Colonic mucosa (tissue), 4 donors: ENCODE measurements around the gene VAMP3. TPM values are rescaled to one million over a fixed set of nuclear protein-coding genes. Genes with fewer than 3 reads are reported as not detected.
"Not testable (repeated sequence)": the region's sequence is repeated elsewhere in the genome, so short reads cannot be mapped to it uniquely, and the experiment has no call there.

ENCODE experiments used
- DNase-seq: peaks from one replicate; pipeline ENCODE4 v3.0.0-alpha.2; 2020
- H3K27ac ChIP-seq: fragments of 200-600 bp; one replicate; pipeline ENCODE4 v1.8.0; 2021
- H3K27me3 ChIP-seq: fragments of 200-600 bp; one replicate; pipeline ENCODE4 v1.8.0; 2021
- H3K36me3 ChIP-seq: fragments of 200-600 bp; one replicate; pipeline ENCODE4 v1.8.0; 2021
- H3K4me1 ChIP-seq: fragments of 200-600 bp; one replicate; pipeline ENCODE4 v1.8.0; 2021; ENCODE audit warnings: mild to moderate bottlenecking
- H3K4me3 ChIP-seq: fragments of 200-600 bp; one replicate; pipeline ENCODE4 v1.8.0; 2021
- H3K9ac ChIP-seq, 2 donors: one replicate each; pipeline ENCODE4 v1.7.0; 2013; ENCODE audit warnings: control low read depth in 2 of 2, low read depth in 2 of 2, low read length in 2 of 2
- H3K9me3 ChIP-seq: fragments of 200-600 bp; one replicate; pipeline ENCODE4 v1.8.0; 2021
- intact Hi-C: fragments of 100-400 bp; cut with DNase I; formaldehyde crosslinking; loops from one replicate; pipeline ENCODE4 v1.14.1; 2022
- total RNA-seq, 2 donors: library from RNA; stranded (reverse); fragmentation: NEBNext Ultra II Directional in 1 of 2; extraction: Animal tissue kit (Norgen Biotek cat#: 25700) in 1 of 2; gene quantifications; one replicate each; pipeline ENCODE4 v1.2.1, GENCODE V29; 2021
- TF ChIP-seq, protein P1 (sequence below): fragments of 200-600 bp; IDR thresholded peaks from one replicate; pipeline ENCODE4 v1.8.0; 2022; ENCODE audit warnings: antibody characterized with exemption, mild to moderate bottlenecking
- donor health status: healthy.
- donor health status: DM: no; HTN: no; CAD: no.
- donor health status: DM: no; HTN: no; CAD: no.

The VAMP3 gene
- total RNA-seq, 2 donors from 2014 or later = 73.0 to 108 TPM

DNA sequence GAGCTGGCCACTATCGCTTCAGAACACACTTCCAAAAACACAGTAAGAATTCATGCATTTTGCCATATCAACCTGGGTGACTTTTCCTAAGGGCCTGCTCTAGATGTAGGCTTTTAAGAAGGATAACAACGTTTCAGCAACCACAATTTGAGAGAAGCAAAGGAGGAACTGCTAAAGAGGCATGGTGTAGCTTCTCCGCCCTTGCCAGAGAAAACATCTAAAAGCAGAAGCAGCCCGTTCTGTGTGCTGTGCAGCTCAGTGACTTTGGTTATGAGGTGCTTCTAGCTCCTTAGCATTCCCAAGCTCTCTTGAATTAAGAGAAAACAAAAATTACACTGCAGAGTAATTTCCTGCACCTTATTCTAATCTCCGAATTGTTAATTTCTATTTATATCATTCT is 15.7 kb downstream of the VAMP3 start:
- Histone ChIP-seq H3K4me3 (no peak overlapping the region), H3K27ac (no peak overlapping the region), H3K9me3 (no peaks in the 10 kb centered on the region)

DNA sequence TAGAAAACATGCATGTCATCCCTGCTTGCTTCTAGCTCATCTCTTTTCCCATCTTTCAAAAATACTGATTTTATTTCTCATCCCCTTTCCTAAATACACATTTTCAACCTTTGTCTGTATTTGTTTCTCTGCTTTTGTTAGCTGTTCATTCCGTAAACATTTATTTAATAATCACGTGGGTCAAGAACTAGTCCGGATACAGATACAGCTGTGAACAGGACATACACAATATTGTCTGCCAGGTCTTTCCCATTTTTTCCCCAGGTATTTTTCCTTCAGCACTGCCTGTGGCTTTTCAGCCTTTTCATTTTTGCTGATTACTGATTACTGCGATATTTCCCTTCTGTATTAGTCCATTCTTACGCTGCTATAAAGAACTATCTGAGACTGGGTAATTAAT is 18.7 kb downstream of the VAMP3 start:
- Histone ChIP-seq H3K36me3 (no peaks in the 10 kb centered on the region), H3K4me3 (no peak overlapping the region)
- DNase-seq = no peak

More for the DNA sequence above, 15.7 kb downstream of the VAMP3 start:
- Histone ChIP-seq H3K27me3 (no peaks in the 10 kb centered on the region), H3K36me3 (no peaks in the 10 kb centered on the region), H3K9ac (no peak overlapping the region), H3K4me1 (no peaks in the 10 kb centered on the region)
- TF ChIP-seq, protein P1, sequence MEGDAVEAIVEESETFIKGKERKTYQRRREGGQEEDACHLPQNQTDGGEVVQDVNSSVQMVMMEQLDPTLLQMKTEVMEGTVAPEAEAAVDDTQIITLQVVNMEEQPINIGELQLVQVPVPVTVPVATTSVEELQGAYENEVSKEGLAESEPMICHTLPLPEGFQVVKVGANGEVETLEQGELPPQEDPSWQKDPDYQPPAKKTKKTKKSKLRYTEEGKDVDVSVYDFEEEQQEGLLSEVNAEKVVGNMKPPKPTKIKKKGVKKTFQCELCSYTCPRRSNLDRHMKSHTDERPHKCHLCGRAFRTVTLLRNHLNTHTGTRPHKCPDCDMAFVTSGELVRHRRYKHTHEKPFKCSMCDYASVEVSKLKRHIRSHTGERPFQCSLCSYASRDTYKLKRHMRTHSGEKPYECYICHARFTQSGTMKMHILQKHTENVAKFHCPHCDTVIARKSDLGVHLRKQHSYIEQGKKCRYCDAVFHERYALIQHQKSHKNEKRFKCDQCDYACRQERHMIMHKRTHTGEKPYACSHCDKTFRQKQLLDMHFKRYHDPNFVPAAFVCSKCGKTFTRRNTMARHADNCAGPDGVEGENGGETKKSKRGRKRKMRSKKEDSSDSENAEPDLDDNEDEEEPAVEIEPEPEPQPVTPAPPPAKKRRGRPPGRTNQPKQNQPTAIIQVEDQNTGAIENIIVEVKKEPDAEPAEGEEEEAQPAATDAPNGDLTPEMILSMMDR = no peak
- no peak for DNase-seq
- intact Hi-C loops = no loop called here

DNA sequence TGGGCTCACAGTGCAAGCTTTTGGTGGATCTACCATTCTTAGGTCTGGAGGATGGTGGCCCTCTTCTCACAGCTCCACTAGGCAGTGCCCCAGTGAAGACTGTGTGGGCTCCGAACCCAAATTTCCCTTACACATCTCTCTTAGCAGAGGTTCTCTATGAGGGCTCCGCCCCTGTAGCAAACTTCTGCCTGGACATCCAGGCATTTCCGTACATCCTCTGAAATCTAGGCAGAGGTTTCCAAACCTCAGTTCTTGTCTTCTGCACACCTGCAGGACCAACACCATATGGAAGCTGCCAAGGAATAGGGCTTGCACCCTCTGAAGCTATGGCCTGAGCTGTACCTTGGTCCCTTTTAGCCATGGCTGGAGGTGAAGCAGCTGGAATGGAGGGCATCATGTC is 19.9 kb downstream of the VAMP3 start:
- H3K36me3 ChIP-seq, H3K27me3 ChIP-seq: not testable (repeated sequence)

More for the DNA sequence above, 18.7 kb downstream of the VAMP3 start:
- TF ChIP-seq, protein P1 = no peak
- intact Hi-C loops = no loop called here
- no peak overlapping the region for H3K27ac ChIP-seq
- H3K4me1 ChIP-seq = no peaks in the 10 kb centered on the region
- no peaks in the 10 kb centered on the region for H3K27me3 ChIP-seq
- no peak overlapping the region for H3K9ac ChIP-seq
- H3K9me3 ChIP-seq = no peaks in the 10 kb centered on the region

DNA sequence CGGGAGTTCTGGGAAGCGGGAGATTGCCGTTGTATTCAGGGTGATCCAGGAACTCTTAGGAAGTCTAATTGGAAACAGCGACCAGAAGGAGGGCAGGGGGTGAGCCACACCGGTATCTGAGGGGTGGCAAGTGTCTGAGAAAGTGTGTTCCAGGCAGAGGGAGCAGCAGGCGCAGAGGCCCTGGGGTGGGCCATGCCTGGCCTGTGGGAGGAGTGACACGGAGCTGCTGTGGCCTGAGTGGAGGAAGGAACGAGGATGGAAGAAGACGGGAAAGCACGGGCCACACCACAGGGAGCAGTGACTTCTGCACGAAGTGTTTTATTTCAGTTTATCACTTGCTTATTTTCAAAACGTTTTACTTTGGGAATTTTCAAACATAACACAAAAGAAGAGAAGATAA is 24.3 kb downstream of the VAMP3 start:
- intact Hi-C loops = no loop called here
- Histone ChIP-seq H3K9ac (no peak overlapping the region), H3K4me3 (no peak overlapping the region), H3K27me3 (no peaks in the 10 kb centered on the region), H3K27ac (no peak overlapping the region), H3K4me1 (no peaks in the 10 kb centered on the region), H3K36me3 (no peaks in the 10 kb centered on the region), H3K9me3 (no peaks in the 10 kb centered on the region)
- DNase-seq = no peak
- TF ChIP-seq, protein P1 = no peak

More for the DNA sequence above, 19.9 kb downstream of the VAMP3 start:
- H3K9me3 ChIP-seq, DNase-seq, H3K4me3 ChIP-seq, H3K9ac ChIP-seq, H3K4me1 ChIP-seq, intact Hi-C loops, H3K27ac ChIP-seq: not testable (repeated sequence)

DNA sequence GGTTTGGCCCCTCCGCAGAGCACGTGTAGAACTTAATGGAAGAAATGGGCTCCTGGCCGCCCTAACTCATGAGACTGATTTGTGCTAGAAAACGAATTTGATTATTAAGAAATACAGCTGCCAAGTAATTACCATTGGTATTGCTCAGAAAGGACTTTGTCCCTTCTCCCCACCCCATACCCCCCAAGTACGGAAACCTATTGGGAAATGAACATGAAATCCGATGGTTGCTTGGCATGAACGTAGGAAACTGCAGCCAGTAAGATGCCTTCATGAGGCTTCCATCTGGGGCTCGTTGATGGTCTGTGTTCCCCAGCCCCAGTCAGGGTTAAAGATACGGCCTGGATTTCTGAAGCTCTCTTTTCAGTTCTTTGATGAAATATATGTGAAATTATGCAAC is 34.4 kb downstream of the VAMP3 start:
- H3K27me3 ChIP-seq = no peaks in the 10 kb centered on the region
- no peaks in the 10 kb centered on the region for H3K4me1 ChIP-seq
- intact Hi-C loops = loop anchor here (5.0 kb wide), 1 partner anchor 97 kb away; no protein-coding TSS in a partner anchor
- TF ChIP-seq, protein P1 = no peak
- H3K9me3 ChIP-seq = no peaks in the 10 kb centered on the region
- no peak overlapping the region for H3K4me3 ChIP-seq
- no peaks in the 10 kb centered on the region for H3K36me3 ChIP-seq
- H3K9ac ChIP-seq = no peak overlapping the region
- DNase-seq = no peak
- no peak overlapping the region for H3K27ac ChIP-seq

DNA sequence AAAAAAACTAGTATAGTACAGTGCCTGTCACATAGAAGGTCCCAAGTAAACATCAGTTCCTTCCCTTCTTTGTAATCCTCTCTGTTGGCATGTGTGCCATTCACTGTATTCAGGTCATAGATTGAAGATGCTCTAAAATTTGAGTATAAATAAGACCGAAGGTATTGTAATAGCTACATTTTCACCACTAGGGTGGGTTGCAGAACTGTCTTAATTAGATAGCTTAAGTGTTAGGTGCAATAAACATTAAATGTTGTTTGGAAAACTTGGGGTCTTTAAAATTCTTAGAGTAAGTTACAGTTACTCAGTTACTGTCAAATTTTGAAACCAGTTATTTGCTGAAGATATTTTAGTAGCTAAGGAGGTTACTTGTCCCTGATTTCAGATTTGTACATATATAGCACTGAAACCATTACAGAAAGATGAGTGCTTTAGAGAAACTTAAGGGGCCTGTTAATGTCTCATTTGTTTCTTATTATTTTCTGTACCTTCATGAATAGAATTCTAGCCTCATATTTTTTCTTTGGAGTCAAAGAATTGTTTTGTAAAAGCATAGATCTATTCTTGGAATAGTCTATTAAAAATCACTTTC is 37.3 kb downstream of the VAMP3 start:
- H3K4me1 ChIP-seq = no peaks in the 10 kb centered on the region
- H3K4me3 ChIP-seq = no peak overlapping the region
- H3K27me3 ChIP-seq = no peaks in the 10 kb centered on the region
- intact Hi-C loops = loop anchor here (5.0 kb wide), 1 partner anchor 94 kb away; no protein-coding TSS in a partner anchor
- H3K27ac ChIP-seq = no peak overlapping the region
- H3K9ac ChIP-seq = no peak overlapping the region
- TF ChIP-seq, protein P1 = peak; percentile 42
- H3K9me3 ChIP-seq = no peaks in the 10 kb centered on the region
- no peak for DNase-seq
- no peaks in the 10 kb centered on the region for H3K36me3 ChIP-seq
